HepG2 (cell line): Measurements from ENCODE around the gene MPC2.

Experiments used
- CTCF ChIP-seq: sonication (generic); formaldehyde crosslinking; IDR thresholded peaks from 2 replicates; pipeline ENCODE4 v1.5.0; 2020; ENCODE audit warnings: mild to moderate bottlenecking, missing genetic modification reagents, moderate library complexity
- EZH2 ChIP-seq: conservative IDR thresholded peaks from 2 replicates; pipeline ENCODE4 v1.6.1; 2012; ENCODE audit warnings: mild to moderate bottlenecking, low read depth, low read length, moderate library complexity
- POLR2A ChIP-seq, 2 experiments: IDR thresholded peaks; 2 replicates each; pipeline ENCODE4 v1.6.1; 2011; ENCODE audit warnings: low read depth in 2 of 2, low read length in 2 of 2, mild to moderate bottlenecking in 1 of 2, moderate library complexity in 1 of 2; ENCODE audit not compliant: insufficient read depth in 1 of 2
- SMYD3 ChIP-seq: sonication (generic); formaldehyde crosslinking; IDR thresholded peaks from 2 replicates; pipeline ENCODE4 v1.8.1; 2023; ENCODE audit warnings: mild to moderate bottlenecking, missing genetic modification reagents
- SUZ12 ChIP-seq: fragments of 150-350 bp; IDR thresholded peaks from 2 replicates; pipeline ENCODE4 v1.6.1; 2014; ENCODE audit warnings: low read depth, low read length
- ZBTB7A ChIP-seq: sonication (generic); formaldehyde crosslinking; IDR thresholded peaks from 2 replicates; pipeline ENCODE4 v1.8.0; 2022; ENCODE audit warnings: mild to moderate bottlenecking, missing genetic modification reagents
- ZNF253 ChIP-seq: sonication (generic); formaldehyde crosslinking; IDR thresholded peaks from 2 replicates; pipeline ENCODE4 v1.8.0; 2022; ENCODE audit warnings: mild to moderate bottlenecking, missing genetic modification reagents, borderline replicate concordance
- ZNF510 ChIP-seq: sonication (generic); formaldehyde crosslinking; IDR thresholded peaks from 2 replicates; pipeline ENCODE4 v1.4.0; 2020; ENCODE audit warnings: low read depth, mild to moderate bottlenecking, missing genetic modification reagents
- ZNF530 ChIP-seq: sonication (generic); formaldehyde crosslinking; IDR thresholded peaks from 2 replicates; pipeline ENCODE4 v1.5.0; 2020; ENCODE audit warnings: low read depth, mild to moderate bottlenecking, missing genetic modification reagents

GRCh38 chr1:167924543-167925231, 12.2 kb downstream of the MPC2 start:
- TF ChIP-seq ZNF530 (CRISPR knock-in tag) (no peak), EZH2 (no peak), SUZ12 (no peak), ZNF253 (CRISPR knock-in tag) (no peak), ZNF510 (CRISPR knock-in tag) (no peak), POLR2A (IDR thresholded peaks at IDR 0.05; ENCODE audit: insufficient read depth in 1 of 2, low read depth in 2 of 2, low read length in 2 of 2) (no peak), SMYD3 (no peak), ZBTB7A (CRISPR knock-in tag) (no peak), CTCF (no peak)
